Psoas muscle (tissue), 8 donors: ENCODE results near the gene CTAGE9. TPM values are rescaled to one million over a fixed set of nuclear protein-coding genes. Genes with fewer than 3 reads are reported as not detected.

Source experiments
- ATAC-seq, 4 donors: fragments of 200-7000 bp; cut with Tn5 transposase; one replicate each; pipeline ENCODE4 v1.9.1; 2020; ENCODE audit warnings: moderate library complexity in 3 of 4, mild to moderate bottlenecking in 2 of 4
- DNase-seq, 2 donors: peaks; one replicate each; pipeline ENCODE4 v3.0.0-alpha.2; 2020
- H3K27ac ChIP-seq: fragments of 200-600 bp; one replicate; pipeline ENCODE4 v1.8.0; 2022
- H3K27me3 ChIP-seq, 3 donors: fragments of 200-600 bp in 1 of 3; one replicate each; pipeline versions ENCODE4 v1.6.1 to v1.8.0; 2013 to 2022; ENCODE audit warnings: low read length in 2 of 3, mild to moderate bottlenecking in 2 of 3, moderate library complexity in 1 of 3; ENCODE audit not compliant: insufficient read depth in 3 of 3
- H3K36me3 ChIP-seq, 2 donors: fragments of 200-600 bp in 1 of 2; one replicate each; pipeline versions ENCODE4 v1.6.1 to v1.8.0; 2013 to 2022; ENCODE audit warnings: low read depth in 1 of 2, mild to moderate bottlenecking in 1 of 2, moderate library complexity in 1 of 2; ENCODE audit not compliant: insufficient read depth in 1 of 2
- H3K4me1 ChIP-seq: fragments of 200-600 bp; one replicate; pipeline ENCODE4 v1.8.0; 2022
- H3K4me3 ChIP-seq: fragments of 200-600 bp; one replicate; pipeline ENCODE4 v1.8.0; 2022; ENCODE audit warnings: mild to moderate bottlenecking
- H3K9me3 ChIP-seq: fragments of 200-600 bp; one replicate; pipeline ENCODE4 v1.8.0; 2022
- CTCF ChIP-seq: fragments of 200-600 bp; IDR thresholded peaks from one replicate; pipeline ENCODE4 v1.8.0; 2022; ENCODE audit warnings: antibody characterized with exemption
- whole genome bisulfite sequencing, 3 donors: extraction: QIAGEN DNeasy Blood & Tissue Kit; methylation state at CpG; one replicate each; pipeline versions ENCODE4 v1.1.6 to v1.1.7; 2013; 5-methylcytosine and 5-hydroxymethylcytosine counted together
- intact Hi-C, 2 donors: fragments of 100-400 bp; cut with DNase I; formaldehyde crosslinking; loops; one replicate each; pipeline versions ENCODE4 v1.11.0 to v1.14.2; 2022
- polyA plus RNA-seq, 3 donors: library from polyadenylated mRNA; stranded (reverse); fragments of 200-250 nt; gene quantifications; one replicate each; pipeline ENCODE4 v1.2.3, GENCODE V29; 2013
- total RNA-seq, 4 donors: library from RNA; stranded (reverse); fragmentation: NEBNext Ultra II Directional in 2 of 4; extraction: Animal tissue kit (Norgen Biotek cat#: 25700) in 2 of 4; gene quantifications; one replicate each; pipeline versions ENCODE4 v1.2.1 to v1.2.4, GENCODE V29; 2021 to 2023
- donor health status: healthy with polysubstance abuse.
- donor health status: DM: no; HTN: no; CAD: no; lungs with moderate emphysema.
- donor health status: Bipolar disorder and iron deficiency.
- donor health status: healthy.
- donor health status: DM: yes; HTN: yes; CAD: no.
- donor health status: DM: no; HTN: no; CAD: no.
- donor health status: DM: no; HTN: no; CAD: no.
- donor health status: DM: yes; HTN: yes; CAD: no.

The CTAGE9 gene
- total and polyA plus RNA-seq, 7 donors, result not detected

- intact Hi-C loops, result no loop called here
- ATAC-seq (no peak), DNase-seq (no peak)
- Histone ChIP-seq H3K27ac (no peak overlapping the region), H3K9me3 (no peaks in the 10 kb centered on the region), H3K27me3 (no peaks in the 10 kb centered on the region), H3K4me1 (no peaks in the 10 kb centered on the region), H3K4me3 (no peak overlapping the region), H3K36me3 (no peaks in the 10 kb centered on the region)
- TF ChIP-seq CTCF, result no peak
Observed at GRCh38 chr6:131681585-131681984, 29.2 kb downstream of the CTAGE9 start.

- no peak for TF ChIP-seq CTCF
- no peak for ATAC-seq
Observed at GRCh38 chr6:131680868-131681267, 29.9 kb downstream of the CTAGE9 start.

GRCh38 chr6:131678442-131678841 is 32.4 kb downstream of the CTAGE9 start:
- no peak overlapping the region for H3K4me3 ChIP-seq
- WGBS, 3 donors, result 68 to 72% (median 69%) methylated on average over 5 of the region's 5 CpGs
- DNase-seq, result no peak
- H3K4me1 ChIP-seq, result no peaks in the 10 kb centered on the region
- no peak for TF ChIP-seq CTCF
- no peak for ATAC-seq
- no peaks in the 10 kb centered on the region for H3K27me3 ChIP-seq
- no peak overlapping the region for H3K27ac ChIP-seq
- H3K36me3 ChIP-seq, result no peaks in the 10 kb centered on the region
- intact Hi-C loops, result no loop called here
- H3K9me3 ChIP-seq, result no peaks in the 10 kb centered on the region

More at GRCh38 chr6:131680868-131681267, 29.9 kb downstream of the CTAGE9 start:
- Histone ChIP-seq H3K27me3 (no peaks in the 10 kb centered on the region), H3K4me1 (no peaks in the 10 kb centered on the region), H3K4me3 (no peak overlapping the region), H3K36me3 (no peaks in the 10 kb centered on the region), H3K27ac (no peak overlapping the region), H3K9me3 (no peaks in the 10 kb centered on the region)
- 67 to 80% (median 67%) methylated on average over 2 of the region's 2 CpGs for WGBS, 3 donors
- no peak for DNase-seq
- intact Hi-C loops, result no loop called here

GRCh38 chr6:131673184-131673583 is 37.6 kb downstream of the CTAGE9 start:
- Histone ChIP-seq H3K27ac (no peak overlapping the region), H3K27me3 (no peaks in the 10 kb centered on the region), H3K4me3 (no peak overlapping the region), H3K4me1 (no peaks in the 10 kb centered on the region), H3K36me3 (no peaks in the 10 kb centered on the region), H3K9me3 (no peaks in the 10 kb centered on the region)
- ATAC-seq (no peak), DNase-seq (no peak)
- intact Hi-C loops, result no loop called here
- 90 to 98% (median 91%) methylated on average over 2 of the region's 2 CpGs for WGBS, 3 donors
- TF ChIP-seq CTCF, result no peak

- Histone ChIP-seq H3K4me1 (no peaks in the 10 kb centered on the region), H3K4me3 (no peak overlapping the region), H3K9me3 (no peaks in the 10 kb centered on the region), H3K36me3 (no peaks in the 10 kb centered on the region), H3K27me3 (no peaks in the 10 kb centered on the region), H3K27ac (no peak overlapping the region)
- no peak for TF ChIP-seq CTCF
- no peak for DNase-seq
- intact Hi-C loops, result no loop called here
- 62 to 77% (median 65%) methylated on average over 1 of the region's 1 CpG for WGBS, 3 donors
- ATAC-seq, result no peak
Observed at GRCh38 chr6:131669891-131670290, 40.9 kb downstream of the CTAGE9 start.
